HG03571 (cell line): ENCODE measurements around the gene PHF21B.

Source experiments
- ATAC-seq: cut with Tn5 transposase; IDR thresholded peaks from one replicate; pipeline ENCODE4 v1.9.1; 2021; ENCODE audit not compliant: unreplicated experiment

Gene PHF21B

DNA sequence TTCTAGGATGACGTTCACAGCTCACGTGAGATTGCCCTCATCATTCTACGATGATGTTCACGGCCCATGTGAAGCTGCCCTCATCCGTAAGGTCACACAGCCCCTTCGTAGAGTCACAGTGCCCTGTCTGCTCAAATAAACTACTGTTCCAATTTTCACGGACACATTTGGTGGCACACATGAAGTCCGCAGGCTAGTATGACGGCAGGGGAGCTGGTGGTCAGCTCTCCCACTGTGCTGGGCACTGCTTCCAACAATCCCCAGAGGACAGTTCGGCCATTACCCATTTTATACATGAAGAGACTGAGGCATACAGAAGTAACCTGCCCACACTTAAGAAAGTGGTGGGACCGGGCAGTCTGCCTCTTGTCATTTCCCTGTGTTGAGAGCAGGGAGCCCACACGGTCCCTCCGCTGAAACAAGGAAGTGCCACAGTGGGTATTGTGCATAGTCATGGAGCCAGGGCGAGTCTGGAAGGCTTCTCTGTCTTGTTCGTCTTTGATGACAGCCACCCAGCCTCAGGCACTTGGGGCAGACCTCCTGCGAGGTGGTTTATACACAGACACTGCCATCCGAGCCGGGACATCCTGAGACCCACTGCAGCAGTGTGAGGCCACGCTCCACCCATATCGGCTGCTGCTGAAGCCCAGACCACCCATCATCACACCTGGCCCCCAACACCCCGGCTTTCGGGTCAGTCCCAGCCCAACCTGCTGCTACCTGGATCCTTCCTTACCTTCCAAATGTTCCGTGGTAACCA lies 114.3 kb downstream of the PHF21B start:
- no peak for ATAC-seq

DNA sequence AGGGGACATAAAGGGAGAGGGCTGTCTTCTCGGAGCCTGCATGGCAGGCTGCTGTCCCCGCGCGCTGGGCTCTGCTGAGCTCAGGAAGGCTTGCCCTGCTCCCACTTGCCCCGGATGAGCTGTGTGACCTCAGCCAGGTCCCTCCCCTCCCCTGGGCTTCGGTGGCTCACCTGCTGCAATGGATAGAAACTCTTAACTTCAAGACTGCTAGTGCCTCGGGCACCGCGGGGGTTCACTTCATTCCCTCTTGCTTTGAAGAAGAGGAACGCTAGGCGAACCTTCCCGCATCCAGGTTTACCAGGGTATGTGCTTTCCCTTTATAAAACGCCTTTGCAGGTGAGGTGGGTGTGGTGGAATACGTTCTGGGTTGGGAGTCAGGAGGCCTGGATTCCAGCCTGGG lies 115.0 kb downstream of the PHF21B start:
- no peak for ATAC-seq

DNA sequence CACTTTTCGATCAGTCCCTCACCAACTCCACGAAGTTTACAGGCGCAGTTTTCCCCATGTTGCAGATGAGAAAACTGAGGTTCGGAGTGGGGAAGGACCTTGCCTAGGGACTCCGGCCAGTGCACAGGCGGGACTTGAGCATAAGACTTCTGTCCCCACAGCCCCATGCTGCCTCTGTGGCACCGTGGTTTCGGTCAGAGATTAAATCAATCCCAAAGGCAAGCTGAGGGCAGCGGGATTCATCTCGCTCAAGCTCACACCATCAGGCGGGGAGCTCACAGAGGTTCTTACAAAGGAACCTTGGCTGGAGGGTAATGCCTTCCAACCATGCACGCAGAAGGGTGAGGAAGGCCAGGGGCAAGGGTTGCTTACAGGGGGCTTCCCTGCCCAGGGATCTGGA lies 115.5 kb downstream of the PHF21B start:
- ATAC-seq = no peak

DNA sequence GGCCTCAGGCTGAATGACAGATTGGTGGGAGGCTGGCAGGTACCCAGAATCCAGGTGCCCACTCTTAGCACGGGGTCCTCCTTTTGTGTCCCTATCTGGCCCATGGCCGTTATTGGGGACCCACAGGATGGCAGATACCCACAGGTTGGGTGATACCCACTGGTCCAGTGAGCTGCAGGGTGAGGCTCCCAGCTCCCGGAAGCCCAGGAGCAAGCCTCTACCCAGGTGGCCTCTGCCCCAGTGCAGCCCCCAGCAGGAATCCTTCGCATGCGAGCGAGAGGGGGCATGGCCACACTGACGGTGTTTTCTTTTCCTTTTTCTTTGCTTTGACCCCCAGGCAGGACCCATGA lies 116.1 kb downstream of the PHF21B start:
- ATAC-seq = no peak

DNA sequence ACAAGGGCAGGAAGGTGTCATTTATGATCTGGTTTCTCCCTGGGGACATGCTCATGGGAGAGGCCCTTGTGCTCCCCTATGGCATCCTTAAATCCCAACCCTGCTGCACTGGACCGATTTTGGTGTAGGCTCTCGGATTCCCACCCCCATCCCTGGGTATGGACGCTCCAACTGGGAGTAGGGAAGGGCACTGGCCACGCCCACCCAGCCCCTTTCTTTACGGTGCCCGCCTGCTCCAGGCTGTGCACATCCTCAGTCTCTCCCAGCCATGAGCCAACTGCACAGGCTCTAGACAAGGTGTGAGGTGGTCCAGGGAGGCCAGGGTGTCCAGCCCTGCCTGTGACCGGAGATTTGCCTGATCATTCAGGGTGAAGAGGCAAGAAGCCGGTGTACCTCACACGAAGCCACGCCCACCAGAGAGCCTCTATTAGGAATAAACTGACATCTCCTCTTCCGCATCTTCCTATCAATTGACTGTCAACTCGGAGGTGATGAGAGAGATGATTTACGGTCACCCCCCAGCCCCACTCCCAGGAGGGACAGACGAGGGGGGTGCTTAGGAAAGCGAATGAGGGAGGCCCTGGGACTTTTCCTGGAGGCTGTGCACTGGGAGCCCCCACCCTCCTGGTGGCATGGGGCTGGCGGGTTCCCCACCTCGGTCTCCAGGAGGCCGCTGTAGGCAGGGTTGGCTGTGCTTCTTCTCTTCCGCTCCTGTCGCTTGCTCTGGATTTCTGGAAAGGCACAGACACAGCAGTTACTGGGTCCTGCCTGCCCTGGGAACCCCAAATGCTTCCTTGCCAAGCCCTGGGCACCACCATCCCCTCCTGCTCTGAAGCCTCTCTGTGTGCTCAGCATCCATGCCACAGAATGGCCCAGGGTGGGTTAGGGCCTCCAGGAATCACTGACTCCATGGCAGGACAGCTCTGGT lies 116.7 kb downstream of the PHF21B start:
- no peak for ATAC-seq

DNA sequence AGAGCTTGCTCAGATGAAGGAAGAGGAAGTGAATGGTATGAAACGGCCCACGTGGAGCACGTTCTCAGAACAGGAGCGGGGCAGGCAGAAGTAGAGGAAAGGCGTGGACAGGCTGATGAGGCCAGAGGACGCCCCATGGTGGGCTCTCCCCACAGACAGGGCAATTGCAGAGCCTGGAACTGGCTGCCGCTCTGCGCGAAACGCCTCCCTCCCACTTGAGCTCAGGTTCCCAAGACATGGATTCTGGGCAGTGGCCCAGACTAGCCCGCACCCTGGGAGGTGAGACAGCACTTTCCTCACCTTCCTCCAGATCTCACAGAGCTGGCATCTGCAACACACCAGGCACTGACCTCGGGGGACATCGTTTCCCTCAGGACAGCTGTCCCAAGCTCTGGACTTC lies 117.6 kb downstream of the PHF21B start:
- ATAC-seq = no peak

DNA sequence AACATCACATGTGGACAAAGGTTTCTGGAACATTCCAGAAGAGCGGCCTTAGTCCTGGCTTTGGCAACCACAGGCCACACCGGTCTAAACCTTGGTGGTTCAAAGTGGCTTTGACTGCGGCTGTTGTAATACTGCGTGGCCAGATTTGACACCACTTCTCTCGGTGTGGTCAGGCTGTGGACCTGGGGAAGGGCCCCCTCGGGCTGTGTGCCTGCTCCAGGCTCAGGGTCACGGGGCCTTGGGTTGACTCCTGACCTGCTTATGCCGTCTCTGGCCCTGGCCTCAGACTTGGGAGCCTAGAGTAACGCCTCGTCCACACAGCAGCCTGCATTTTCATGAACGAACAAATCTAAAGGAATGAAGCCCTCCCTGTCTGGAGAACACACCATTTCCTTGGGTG lies 118.0 kb downstream of the PHF21B start:
- no peak for ATAC-seq

DNA sequence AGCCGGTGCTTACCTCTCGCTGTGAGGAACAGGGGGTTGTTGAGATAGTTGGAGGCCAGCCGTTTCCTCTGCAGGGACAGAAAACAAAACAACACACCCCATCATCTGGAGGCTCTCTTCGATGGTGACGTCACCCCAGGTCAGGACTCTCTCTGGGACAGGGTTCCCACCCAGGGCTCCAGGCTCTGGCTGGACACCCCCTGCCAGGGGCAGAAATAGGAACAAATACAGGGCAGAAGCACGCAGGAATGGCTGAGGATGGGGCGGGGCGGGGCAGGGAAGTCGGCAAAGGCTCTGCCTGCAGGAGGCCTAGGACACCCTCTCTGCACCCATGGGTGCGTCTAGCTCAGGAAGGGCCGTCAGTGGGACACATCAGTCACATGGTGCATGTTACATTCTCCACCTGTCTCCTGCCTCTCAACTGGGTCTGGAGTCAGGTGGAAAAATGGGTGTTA lies 118.5 kb downstream of the PHF21B start:
- ATAC-seq = no peak

DNA sequence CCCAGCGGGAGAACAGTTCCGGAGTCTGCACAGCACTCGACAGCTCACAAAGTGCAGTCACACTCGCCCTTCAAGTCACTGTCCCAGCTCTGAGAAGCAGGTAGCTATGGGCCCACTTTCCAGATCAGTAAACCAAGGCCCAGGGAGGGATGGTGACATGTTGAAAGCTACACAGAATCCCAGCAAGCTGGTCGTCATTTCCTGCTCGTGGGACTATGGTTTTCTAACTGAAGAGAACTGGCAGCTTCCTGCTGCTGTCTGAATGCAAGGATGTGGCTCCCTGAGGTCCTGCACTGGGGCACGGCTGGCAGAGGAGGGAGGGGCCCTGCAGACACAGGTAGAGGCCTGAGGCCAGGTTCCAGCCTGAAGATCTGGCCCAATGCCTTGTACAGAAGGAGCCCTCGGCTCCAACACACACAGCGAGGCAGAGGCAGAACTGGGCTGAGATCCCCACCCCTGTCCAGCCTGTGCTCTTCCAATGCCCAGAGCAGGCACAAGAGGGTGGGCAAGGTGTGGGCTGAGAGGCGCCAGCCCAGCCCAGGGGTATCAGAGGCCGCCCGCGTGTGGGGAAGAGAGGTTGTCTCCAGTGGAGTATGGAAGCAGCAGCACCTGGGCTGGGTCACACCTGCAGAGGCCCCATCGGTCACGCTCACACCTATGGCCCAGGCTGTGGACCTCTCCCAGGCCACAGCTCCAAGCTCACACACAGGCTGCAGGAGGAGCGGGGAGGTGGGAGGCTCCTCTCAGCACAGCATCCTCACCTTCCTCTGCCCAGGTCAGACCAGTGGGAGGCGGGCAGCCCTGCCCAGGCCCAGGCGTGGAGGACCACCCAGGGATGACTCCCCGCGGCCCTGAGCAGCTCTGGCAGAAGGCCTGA lies 119.2 kb downstream of the PHF21B start:
- no peak for ATAC-seq

DNA sequence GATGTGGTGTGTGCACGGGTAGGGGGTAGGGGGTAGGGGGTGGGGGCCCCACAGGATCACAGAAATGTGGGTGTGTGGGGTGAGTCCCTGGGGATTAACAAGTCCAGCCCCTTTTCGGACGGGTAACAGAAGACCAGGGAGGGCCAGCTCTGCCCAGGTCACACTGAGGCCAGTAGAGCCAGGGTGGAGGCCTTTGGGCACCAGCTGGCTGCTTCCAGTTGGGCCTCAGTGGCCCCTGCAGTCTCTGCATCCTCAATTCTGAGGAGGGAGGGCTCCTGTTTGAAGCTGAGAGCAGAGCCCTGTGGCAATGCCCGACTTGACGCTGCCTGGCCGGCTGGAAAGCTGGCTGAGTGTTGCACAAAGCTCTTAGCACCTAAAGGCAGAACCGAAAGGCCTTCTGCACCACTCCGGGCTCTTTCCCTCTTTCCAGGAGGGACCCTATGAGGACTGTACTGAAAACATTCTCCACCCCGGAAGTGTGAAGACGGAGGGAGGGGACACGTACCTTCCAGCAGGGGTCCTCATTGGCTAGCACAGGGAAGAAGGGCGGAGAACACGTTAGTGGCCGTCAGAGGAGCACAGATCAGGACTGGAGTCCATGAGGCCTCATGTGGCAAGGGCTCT lies 120.4 kb downstream of the PHF21B start:
- no peak for ATAC-seq

DNA sequence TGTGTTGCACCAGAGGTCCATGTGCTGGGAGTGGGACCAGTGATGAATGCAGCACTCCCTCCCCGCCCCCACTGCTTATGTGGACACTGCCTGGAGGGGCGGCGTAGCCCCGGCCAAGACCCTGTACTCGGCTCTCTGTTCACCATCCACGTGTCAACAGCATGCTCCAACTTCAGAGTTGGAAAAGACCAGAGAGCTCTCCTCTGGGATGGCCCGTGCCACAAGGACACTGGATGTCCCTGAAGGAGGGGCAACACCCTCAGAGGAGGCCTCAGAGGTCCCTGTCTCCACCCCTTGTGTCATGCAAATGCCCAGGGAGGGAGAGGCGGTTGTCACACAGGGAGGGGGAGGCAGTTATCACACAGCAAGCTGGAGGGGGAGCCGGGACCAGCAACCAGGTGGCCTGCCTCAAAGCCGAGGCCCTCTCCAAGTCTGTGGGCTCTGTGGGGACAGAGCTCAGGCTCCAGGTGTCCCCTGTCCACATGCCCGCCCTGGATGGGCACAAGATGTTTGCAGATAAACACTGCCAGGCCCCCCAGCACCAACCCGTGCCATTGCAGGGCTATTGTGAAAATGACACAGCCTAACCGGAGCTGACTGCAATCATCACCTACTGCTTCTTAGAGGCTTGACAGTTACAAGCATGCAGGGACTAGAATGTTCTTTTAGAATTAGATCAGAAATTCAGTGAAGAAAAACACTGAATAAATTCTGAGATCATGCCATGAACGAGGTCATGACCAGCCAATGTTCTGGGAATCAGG lies 121.1 kb downstream of the PHF21B start:
- no peak for ATAC-seq

DNA sequence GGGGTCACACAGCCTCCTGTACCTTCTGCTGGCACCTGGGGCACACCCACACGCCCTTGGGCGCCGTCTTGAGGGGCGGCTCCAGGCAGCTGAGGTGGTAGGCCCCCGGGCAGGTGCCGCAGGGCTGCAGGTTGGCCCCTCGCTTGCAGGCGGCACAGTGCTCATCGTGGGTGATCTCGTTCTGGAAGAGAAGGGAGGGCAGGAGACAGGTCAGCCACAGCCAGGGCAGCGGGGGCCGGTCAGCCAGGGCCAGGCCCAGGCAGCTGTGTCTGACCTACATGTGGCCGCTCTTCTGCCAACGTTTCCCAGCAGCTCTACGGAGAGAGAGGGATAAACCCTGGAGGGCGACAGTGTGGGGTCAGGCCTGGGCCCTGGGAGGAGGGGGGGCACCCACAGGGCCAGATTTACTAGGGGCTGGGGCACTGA lies 121.9 kb downstream of the PHF21B start:
- no peak for ATAC-seq

DNA sequence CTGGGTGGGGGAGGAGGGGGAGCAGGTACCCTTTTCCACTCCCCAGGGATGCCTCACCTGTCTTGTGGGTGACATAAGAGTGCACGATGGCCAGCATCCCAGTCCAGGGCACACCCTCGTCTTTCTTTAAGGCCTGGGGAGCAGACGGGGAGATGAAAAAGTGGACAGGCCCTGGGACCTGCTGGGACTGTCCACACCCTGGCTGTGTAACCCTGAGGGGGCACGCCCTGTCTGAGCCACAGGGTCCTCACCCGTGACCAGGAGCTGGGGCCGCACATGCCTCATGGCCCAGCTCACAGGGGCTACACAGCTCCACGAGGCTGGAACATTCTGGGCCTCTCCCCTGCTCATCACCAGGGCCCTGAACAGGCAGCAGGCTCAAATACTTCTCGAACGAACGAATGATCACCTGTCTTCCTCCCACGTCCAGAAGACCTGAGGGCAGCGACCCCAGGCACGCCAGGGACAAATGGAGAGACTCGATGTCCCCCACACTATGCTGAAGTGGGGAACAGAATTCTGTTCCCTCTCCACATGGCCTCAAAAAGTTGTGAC lies 123.9 kb downstream of the PHF21B start:
- ATAC-seq = no peak

DNA sequence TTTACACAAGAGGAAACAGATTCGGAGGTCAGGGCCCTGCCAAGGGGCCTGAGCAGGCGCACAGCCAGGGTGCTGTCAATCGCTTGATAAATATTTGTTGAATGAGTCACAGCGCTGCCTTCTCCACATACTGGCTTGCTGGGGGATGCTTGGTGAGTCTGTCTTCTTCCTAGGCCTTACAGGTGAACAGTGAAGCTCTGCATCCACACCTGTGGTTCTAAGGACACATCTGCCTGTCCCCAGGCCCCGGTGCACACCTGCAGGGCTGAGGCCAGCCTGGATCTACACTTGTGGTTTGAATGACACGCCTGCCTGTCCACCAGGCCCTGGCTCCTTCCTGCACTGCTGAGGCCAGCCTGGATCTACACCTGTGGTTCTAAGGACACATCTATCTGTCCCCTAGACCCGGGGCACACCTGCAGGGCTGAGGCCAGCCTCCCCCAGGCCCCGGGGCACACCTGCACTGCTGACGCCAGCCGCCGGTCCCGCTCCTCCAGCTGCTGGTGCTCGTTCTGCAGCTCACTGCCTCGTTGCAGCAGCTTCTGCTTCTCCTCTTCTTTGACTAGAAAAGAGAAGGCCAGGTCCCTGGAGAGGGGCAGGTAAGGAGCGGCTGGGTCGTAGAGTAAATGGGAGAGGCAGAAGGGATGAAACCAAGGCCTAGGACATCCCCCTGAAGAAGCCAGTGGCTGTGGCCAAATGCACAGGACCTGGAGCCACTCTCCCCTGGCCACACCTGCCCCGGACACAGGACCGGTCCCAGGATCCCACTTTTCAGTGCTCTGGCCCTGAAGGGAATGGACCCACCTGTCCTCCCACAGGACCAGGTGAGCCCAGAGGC lies 124.6 kb downstream of the PHF21B start:
- no peak for ATAC-seq

DNA sequence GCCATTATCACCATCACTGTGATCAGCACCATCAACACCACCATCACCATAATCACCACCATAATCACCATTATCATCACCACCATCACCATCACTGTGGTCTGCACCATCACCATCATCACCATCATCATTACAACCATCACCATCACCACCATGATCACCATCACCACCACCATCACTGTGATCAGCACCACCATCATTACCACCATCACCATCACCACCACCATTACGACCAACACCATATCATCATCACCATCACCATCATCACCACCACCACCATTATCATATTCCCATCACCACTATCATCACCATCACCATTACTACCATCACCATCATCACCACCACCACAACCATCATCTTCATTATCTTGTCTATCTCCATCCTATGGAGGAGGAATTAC lies 125.2 kb downstream of the PHF21B start:
- no peak for ATAC-seq

DNA sequence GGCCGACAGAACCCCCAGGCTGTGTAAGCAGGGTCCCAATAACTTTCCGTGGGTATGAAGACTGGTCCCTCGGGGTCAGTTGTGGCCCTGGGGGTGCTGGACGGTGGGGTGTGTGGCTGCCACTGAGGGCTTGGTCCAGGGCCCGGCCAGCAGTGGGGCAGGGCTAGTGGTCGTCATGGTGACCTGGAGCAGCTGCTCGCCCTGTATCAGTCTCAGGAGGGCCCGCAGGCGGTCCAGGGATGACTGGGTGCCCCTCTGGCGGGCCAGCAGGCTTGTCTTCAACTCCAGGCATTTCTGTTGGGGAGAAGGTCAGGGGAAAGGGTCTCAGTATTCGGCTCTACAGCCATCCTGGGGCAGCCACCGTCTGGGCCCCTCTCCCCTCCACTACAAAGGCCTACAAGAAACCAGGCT lies 126.8 kb downstream of the PHF21B start:
- no peak for ATAC-seq

DNA sequence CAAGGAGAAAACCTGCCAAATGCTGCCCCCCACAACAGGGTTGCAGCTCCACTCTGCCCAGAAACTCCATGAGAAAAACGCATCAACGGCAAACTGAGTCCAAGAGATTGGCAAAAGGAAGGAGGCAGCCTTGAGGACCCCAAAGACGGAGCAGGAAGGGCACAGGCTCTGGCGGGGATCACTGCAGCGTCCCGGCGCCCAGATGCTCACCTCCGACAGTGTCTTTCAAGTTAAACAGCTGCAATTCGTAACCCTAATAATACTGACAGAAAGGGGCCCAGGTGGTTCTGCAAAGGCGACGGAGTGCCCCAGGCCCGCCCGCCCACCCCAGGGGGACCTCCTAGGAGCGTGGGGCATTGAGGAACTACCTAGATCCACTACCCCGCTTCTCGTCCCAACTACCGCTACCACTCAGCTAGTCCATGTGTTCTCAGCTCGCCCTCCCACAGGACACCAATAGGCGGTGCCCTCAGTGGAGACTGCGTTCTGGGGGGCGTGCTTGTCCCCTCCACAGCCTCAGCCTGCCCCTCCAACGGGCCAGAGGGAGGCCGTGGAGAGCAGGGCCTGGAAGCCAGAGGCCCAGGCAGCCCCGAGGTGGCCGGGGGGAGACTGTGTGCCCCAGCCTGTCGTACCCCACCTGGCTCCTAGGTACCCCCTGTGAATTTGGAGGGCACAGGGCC lies 127.4 kb downstream of the PHF21B start:
- no peak for ATAC-seq

DNA sequence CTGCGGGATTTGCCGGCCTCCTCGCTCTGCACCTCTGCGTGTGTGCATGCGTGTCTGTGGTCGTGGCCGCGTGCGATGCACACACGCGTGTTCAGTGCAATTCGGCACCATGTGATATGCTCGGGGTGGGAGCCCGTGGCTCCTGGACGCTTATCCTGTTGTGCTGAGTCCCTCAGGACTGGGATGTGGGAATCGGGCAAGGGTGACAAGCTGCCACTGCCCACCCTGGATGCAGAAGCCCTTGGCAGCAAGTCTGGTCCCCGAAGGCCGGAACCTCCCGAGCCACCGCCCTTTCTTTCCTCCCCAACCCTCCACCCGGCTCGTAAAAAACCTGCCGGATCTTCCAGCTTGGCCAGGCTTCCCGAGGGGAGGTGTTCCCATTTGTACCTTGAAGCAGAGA lies 128.2 kb downstream of the PHF21B start:
- ATAC-seq = no peak
